ENCODE results near the gene RBM17. TPM values are rescaled to one million over a fixed set of nuclear protein-coding genes. Genes with fewer than 3 reads are reported as not detected.
A peak's percentile ranks its signal among the peaks of the same experiment; 100 is the strongest.

The RBM17 gene, protein sequence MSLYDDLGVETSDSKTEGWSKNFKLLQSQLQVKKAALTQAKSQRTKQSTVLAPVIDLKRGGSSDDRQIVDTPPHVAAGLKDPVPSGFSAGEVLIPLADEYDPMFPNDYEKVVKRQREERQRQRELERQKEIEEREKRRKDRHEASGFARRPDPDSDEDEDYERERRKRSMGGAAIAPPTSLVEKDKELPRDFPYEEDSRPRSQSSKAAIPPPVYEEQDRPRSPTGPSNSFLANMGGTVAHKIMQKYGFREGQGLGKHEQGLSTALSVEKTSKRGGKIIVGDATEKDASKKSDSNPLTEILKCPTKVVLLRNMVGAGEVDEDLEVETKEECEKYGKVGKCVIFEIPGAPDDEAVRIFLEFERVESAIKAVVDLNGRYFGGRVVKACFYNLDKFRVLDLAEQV
- total RNA-seq (2016; rRNA removed; fragmentation: Illumina TruSeq; extraction: Trizol): 63.3 and 77.5 TPM in 2 replicates
- total RNA-seq (2016; cell fraction: cytosol; rRNA removed; fragmentation: Illumina TruSeq; extraction: Trizol; ENCODE audit: low read depth): 28.7 and 33.2 TPM in 2 replicates
- total RNA-seq (2016; cell fraction: insoluble cytoplasmic fraction; rRNA removed; fragmentation: Illumina TruSeq; extraction: Trizol): 57.4 and 73.5 TPM in 2 replicates
- total RNA-seq (2016; cell fraction: membrane; rRNA removed; fragmentation: Illumina TruSeq; extraction: Trizol): 62.2 and 67.8 TPM in 2 replicates
- total RNA-seq (2016; cell fraction: nucleus; rRNA removed; fragmentation: Illumina TruSeq; extraction: Trizol): 64.2 and 72.7 TPM in 2 replicates
- polyA plus RNA-seq (2011; rRNA removed): 26.6 and 30.7 TPM in 2 replicates
- 13.0 and 14.3 TPM in 2 replicates for polyA plus RNA-seq (2011; cell fraction: cytosol; rRNA removed)
- 71.7 and 86.3 TPM in 2 replicates for polyA plus RNA-seq (2011; cell fraction: nucleus; rRNA removed)
- 46.3 and 82.5 TPM in 2 replicates for polyA plus RNA-seq (2012)
- 55.3 and 78.7 TPM in 2 replicates for polyA plus RNA-seq (2016; cell fraction: cytosol; fragmentation: Illumina TruSeq; extraction: Trizol; ENCODE audit: low read depth)
- 145 and 152 TPM in 2 replicates for polyA plus RNA-seq (2016; cell fraction: insoluble cytoplasmic fraction; fragmentation: Illumina TruSeq; extraction: Trizol; ENCODE audit: low read depth)
- 95.4 and 110 TPM in 2 replicates for polyA plus RNA-seq (2016; cell fraction: membrane; fragmentation: Illumina TruSeq; extraction: Trizol; ENCODE audit: low read depth)
- 232 and 242 TPM in 2 replicates for polyA plus RNA-seq (2016; cell fraction: nucleus; fragmentation: Illumina TruSeq; extraction: Trizol; ENCODE audit: insufficient read depth, low read depth)
- polyA minus RNA-seq (2011; rRNA and poly(A)+ RNA removed; ENCODE audit: low replicate concordance): 15.7 and 19.9 TPM in 2 replicates
- 7.2 and 7.9 TPM in 2 replicates for polyA minus RNA-seq (2011; cell fraction: cytosol; rRNA and poly(A)+ RNA removed)
- 48.2 and 50.1 TPM in 2 replicates for polyA minus RNA-seq (2011; cell fraction: nucleus; rRNA and poly(A)+ RNA removed)
- percentile 87 among the genes with signal in this experiment for Bru-seq, nascent RNA
- percentile 89 among the genes with signal in this experiment for BruChase-seq, experiment 1, labeled RNA remaining after a 6-hour chase
- percentile 89 among the genes with signal in this experiment for BruChase-seq, experiment 2, labeled RNA remaining after a 2-hour chase
- long read RNA-seq, experiment 1, transcript RBM17-201 (12 exons, 2,755 nt): major isoform, 76 of 122 reads
- long read RNA-seq, experiment 1, partial matches to known transcripts: 39 of 122 reads
- long read RNA-seq, experiment 1, other reads (novel, unspliced or antisense): 7 of 122 reads
- long read RNA-seq, experiment 2, transcript RBM17-201 (12 exons, 2,755 nt): major isoform, 42 of 106 reads
- long read RNA-seq, experiment 2, partial matches to known transcripts: 46 of 106 reads
- long read RNA-seq, experiment 2, other reads (novel, unspliced or antisense): 17 of 106 reads

DNA sequence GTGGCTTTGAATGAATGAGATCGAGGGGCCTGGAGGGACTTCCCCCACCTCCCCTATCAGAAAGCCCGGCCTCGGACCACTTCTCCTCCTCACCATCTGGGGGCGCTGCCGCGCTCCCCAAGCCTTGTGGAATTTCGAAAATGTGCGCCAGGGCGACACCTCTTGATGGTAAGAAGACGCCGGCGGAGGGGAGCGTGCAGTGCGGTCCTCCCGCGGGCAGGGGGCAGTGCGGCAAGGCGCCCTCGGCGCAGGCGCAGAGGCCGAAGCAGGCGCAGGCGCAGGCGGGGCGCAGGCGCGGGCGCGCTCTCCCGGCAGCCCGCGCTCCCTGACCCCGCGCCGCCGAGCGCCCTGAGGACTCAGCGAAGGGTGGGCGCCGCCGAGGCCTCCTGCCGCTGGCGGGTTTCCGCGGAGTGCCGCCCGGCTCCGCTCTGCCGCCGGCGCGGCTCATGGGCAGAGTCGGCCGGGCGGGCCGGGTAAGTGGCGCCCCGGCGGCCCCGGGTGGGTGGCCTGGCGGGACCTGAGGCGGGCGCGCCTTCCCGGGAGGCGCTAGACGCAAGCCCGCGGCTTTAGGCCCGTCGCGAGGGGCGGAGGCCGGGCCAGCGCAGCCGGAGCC lies at the start of gene RBM17:
Gene RBM17, plus strand, starts transcription at position 314 of the 613 bp plus-strand sequence. CDS start 8,032 bp downstream, outside the sequence.
- FAIRE-seq (peak; percentile 47), ATAC-seq (peak; percentile 90), DNase-seq (ENCODE audit: low spot score) (peak; percentile 88)
- no peak within 1 kb of the TSS for H2AFZ ChIP-seq (ENCODE audit: low read length)
- H3K27ac ChIP-seq (ENCODE audit: extremely low read length, insufficient read depth, low read length): peak within 1 kb of the TSS; percentile 72
- peak within 1 kb of the TSS; percentile 90 to 99 (median 91) for H3K4me3 ChIP-seq (replicated peaks in 1 of 3; ENCODE audit: insufficient read depth in 1 of 3, low read depth in 2 of 3, low read length in 3 of 3)
- no peaks in the 10 kb centered on the region for H3K9me3 ChIP-seq (ENCODE audit: low read length)
- H3K36me3 ChIP-seq (replicated peaks in 1 of 2; ENCODE audit: control insufficient read depth in 1 of 2, insufficient read depth in 2 of 2, low read length in 2 of 2): no peaks in the 10 kb centered on the region; a peak in 1 of 5 replicates
- POLR2A ChIA-PET: no interaction called here
- H3K9ac ChIP-seq (ENCODE audit: insufficient read depth, low read depth, low read length): peak within 1 kb of the TSS; percentile 95
- peaks cover 46% of the 10 kb centered on the region for H3K79me2 ChIP-seq (ENCODE audit: insufficient read depth, low read length)
- CTCF ChIA-PET (ENCODE audit: low intra/inter-chr PET ratio, low total read pairs): interaction anchor here (0.7 to 1.9 kb wide), 6 partner anchors 20 to 313 kb away, joined by 3 to 25 read pairs (median 4); partner anchors contain the start of genes IL15RA and PFKFB3
- H3K27me3 ChIP-seq (ENCODE audit: control insufficient read depth in 1 of 2, insufficient read depth in 2 of 2, low read length in 2 of 2): peaks cover 0 to 5% of the 10 kb centered on the region in 2 experiments; a peak in 3 of 5 replicates
- peaks cover 38% of the 10 kb centered on the region for H3K4me1 ChIP-seq (ENCODE audit: insufficient read depth, low read length)
- in situ Hi-C loops (cut with HindIII; ENCODE audit: extremely low pct_ligation_motif_present, low pct_unique_long_range_greater_than_20kb): no loop called here
- under 1% methylated on average over 14 of the region's 77 CpGs for WGBS (ENCODE audit: low lambda C conversion rate)
- intact Hi-C loops (cut with micrococcal nuclease; ENCODE audit: unreplicated experiment): loop anchor here (1.0 to 10.0 kb wide), 4 partner anchors 54 to 313 kb away; no protein-coding TSS in a partner anchor
- peaks cover 27% of the 10 kb centered on the region for H4K20me1 ChIP-seq (ENCODE audit: insufficient read depth, low read length)
- H3K4me2 ChIP-seq (ENCODE audit: low read depth, low read length): peak within 1 kb of the TSS; percentile 83
- no TSS peak for BruUV-seq (replicated peaks)
- TF ChIP-seq KAT8 (CRISPR knock-in tag; IDR thresholded peaks at IDR 0.05) (peak; percentile 85), POLR2AphosphoS5 (IDR thresholded peaks at IDR 0.05; ENCODE audit: low read depth, low read length) (peak; percentile 45; the same call in 1 of the 2 replicates), ZNF383 (CRISPR knock-in tag; IDR thresholded peaks at IDR 0.05; ENCODE audit: borderline replicate concordance) (no peak), ZFP36L2 (CRISPR knock-in tag; IDR thresholded peaks at IDR 0.05) (no peak), POLR2G (IDR thresholded peaks at IDR 0.05; ENCODE audit: low read depth, low read length) (peak; percentile 57; the same call in 1 of the 2 replicates), ZBTB38 (CRISPR knock-in tag; IDR thresholded peaks at IDR 0.05) (no peak), ELF1 (CRISPR knock-in tag; IDR thresholded peaks at IDR 0.05) (peak; percentile 47; the same call in 1 of the 2 replicates)
- TF ChIP-seq, protein P1, sequence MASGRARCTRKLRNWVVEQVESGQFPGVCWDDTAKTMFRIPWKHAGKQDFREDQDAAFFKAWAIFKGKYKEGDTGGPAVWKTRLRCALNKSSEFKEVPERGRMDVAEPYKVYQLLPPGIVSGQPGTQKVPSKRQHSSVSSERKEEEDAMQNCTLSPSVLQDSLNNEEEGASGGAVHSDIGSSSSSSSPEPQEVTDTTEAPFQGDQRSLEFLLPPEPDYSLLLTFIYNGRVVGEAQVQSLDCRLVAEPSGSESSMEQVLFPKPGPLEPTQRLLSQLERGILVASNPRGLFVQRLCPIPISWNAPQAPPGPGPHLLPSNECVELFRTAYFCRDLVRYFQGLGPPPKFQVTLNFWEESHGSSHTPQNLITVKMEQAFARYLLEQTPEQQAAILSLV (CRISPR knock-in tag; IDR thresholded peaks at IDR 0.05; ENCODE audit: borderline replicate concordance): no peak
- TF ChIP-seq, protein P2, sequence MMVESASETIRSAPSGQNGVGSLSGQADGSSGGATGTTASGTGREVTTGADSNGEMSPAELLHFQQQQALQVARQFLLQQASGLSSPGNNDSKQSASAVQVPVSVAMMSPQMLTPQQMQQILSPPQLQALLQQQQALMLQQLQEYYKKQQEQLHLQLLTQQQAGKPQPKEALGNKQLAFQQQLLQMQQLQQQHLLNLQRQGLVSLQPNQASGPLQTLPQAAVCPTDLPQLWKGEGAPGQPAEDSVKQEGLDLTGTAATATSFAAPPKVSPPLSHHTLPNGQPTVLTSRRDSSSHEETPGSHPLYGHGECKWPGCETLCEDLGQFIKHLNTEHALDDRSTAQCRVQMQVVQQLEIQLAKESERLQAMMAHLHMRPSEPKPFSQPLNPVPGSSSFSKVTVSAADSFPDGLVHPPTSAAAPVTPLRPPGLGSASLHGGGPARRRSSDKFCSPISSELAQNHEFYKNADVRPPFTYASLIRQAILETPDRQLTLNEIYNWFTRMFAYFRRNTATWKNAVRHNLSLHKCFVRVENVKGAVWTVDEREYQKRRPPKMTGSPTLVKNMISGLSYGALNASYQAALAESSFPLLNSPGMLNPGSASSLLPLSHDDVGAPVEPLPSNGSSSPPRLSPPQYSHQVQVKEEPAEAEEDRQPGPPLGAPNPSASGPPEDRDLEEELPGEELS (CRISPR knock-in tag; IDR thresholded peaks at IDR 0.05): peak; percentile 47; the same call in 1 of the 2 replicates
- TF ChIP-seq, protein P3, sequence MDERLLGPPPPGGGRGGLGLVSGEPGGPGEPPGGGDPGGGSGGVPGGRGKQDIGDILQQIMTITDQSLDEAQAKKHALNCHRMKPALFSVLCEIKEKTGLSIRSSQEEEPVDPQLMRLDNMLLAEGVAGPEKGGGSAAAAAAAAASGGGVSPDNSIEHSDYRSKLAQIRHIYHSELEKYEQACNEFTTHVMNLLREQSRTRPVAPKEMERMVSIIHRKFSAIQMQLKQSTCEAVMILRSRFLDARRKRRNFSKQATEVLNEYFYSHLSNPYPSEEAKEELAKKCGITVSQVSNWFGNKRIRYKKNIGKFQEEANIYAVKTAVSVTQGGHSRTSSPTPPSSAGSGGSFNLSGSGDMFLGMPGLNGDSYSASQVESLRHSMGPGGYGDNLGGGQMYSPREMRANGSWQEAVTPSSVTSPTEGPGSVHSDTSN (CRISPR knock-in tag; IDR thresholded peaks at IDR 0.05): no peak
- TF ChIP-seq, protein P4, sequence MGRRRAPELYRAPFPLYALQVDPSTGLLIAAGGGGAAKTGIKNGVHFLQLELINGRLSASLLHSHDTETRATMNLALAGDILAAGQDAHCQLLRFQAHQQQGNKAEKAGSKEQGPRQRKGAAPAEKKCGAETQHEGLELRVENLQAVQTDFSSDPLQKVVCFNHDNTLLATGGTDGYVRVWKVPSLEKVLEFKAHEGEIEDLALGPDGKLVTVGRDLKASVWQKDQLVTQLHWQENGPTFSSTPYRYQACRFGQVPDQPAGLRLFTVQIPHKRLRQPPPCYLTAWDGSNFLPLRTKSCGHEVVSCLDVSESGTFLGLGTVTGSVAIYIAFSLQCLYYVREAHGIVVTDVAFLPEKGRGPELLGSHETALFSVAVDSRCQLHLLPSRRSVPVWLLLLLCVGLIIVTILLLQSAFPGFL (CRISPR knock-in tag; IDR thresholded peaks at IDR 0.05): no peak

Data from HepG2 (cell line).